SK-N-MC (cell line): Measurements from ENCODE around the gene FGF14.

Experiments used
- EZH2 ChIP-seq: fragments of 200-600 bp; sonication (generic); IDR thresholded peaks from one replicate; pipeline ENCODE4 v1.6.1; 2017; ENCODE audit warnings: antibody characterized with exemption
- FOXP2 ChIP-seq: optimal IDR thresholded peaks from 2 replicates; pipeline ENCODE3; 2011; ENCODE audit warnings: mild to moderate bottlenecking, moderate library complexity; ENCODE audit not compliant: insufficient read depth; ENCODE audit errors: extremely low read length, control extremely low read depth
- POLR2AphosphoS5 ChIP-seq: IDR thresholded peaks from 2 replicates; pipeline ENCODE4 v1.6.1; 2012; ENCODE audit warnings: mild to moderate bottlenecking, low read depth, low read length, borderline replicate concordance

DNA sequence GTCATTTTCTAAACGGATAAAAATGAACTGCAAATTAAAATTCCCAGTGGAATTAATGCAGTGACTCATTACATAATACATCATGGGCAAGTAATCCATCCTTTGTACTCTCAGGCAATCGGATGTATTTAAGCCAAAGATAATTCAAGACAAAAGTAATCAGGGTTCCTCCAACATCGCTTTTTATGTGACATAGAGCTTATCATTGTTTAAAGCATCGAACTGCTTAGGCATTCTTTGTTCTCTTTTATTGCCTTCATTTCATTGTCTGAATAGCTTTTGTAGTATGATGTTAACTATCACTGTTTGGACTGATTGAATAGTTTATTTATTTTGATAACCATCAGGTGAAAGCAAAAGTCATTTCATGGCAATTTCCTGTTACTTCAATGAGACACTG lies 740.0 kb downstream of the FGF14 start:
- no peak for TF ChIP-seq POLR2AphosphoS5
- TF ChIP-seq EZH2: no peak
- TF ChIP-seq FOXP2: no peak
